ENCODE results near the gene STAT1. TPM values are rescaled to one million over a fixed set of nuclear protein-coding genes. Genes with fewer than 3 reads are reported as not detected.

Gene STAT1
- total and polyA plus RNA-seq, 2 experiments from 2014 or later: 32.0 to 35.4 TPM

GRCh38 chr2:190941571-190941970 is 72.4 kb downstream of the STAT1 start:
- Histone ChIP-seq H3K4me3 (no peak overlapping the region), H3K4me1 (ENCODE audit: low read depth) (peaks cover 16% of the 10 kb centered on the region), H3K27ac (no peak overlapping the region), H3K27me3 (no peaks in the 10 kb centered on the region), H3K36me3 (no peaks in the 10 kb centered on the region), H3K9me3 (ENCODE audit: low read depth) (no peaks in the 10 kb centered on the region)
- TF ChIP-seq CTCF (IDR thresholded peaks at IDR 0.05; ENCODE audit: low read depth, low read length): no peak
- DNase-seq (ENCODE audit: low read depth in 1 of 2, low spot score in 1 of 2): no peak

- peak in 1 of 2 donors; percentile 52 for DNase-seq (ENCODE audit: low read depth in 1 of 2, low spot score in 1 of 2)
- Histone ChIP-seq H3K36me3 (no peaks in the 10 kb centered on the region), H3K27ac (no peak overlapping the region), H3K27me3 (no peaks in the 10 kb centered on the region), H3K9me3 (ENCODE audit: low read depth) (no peaks in the 10 kb centered on the region), H3K4me3 (no peak overlapping the region), H3K4me1 (ENCODE audit: low read depth) (peaks cover 12% of the 10 kb centered on the region)
- TF ChIP-seq CTCF (IDR thresholded peaks at IDR 0.05; ENCODE audit: low read depth, low read length): no peak
These were observed 73.5 kb downstream of the STAT1 start for GRCh38 chr2:190940454-190940853.

GRCh38 chr2:190938771-190939335 is 75.1 kb downstream of the STAT1 start:
- H3K4me3 ChIP-seq: no peak overlapping the region
- H3K27ac ChIP-seq: no peak overlapping the region

GRCh38 chr2:190935054-190935453 is 78.9 kb downstream of the STAT1 start:
- Histone ChIP-seq H3K27ac (no peak overlapping the region), H3K36me3 (peaks cover 5% of the 10 kb centered on the region), H3K4me1 (ENCODE audit: low read depth) (peaks cover 12% of the 10 kb centered on the region), H3K27me3 (no peaks in the 10 kb centered on the region), H3K9me3 (ENCODE audit: low read depth) (no peaks in the 10 kb centered on the region), H3K4me3 (no peak overlapping the region)
- DNase-seq (ENCODE audit: low read depth in 1 of 2, low spot score in 1 of 2): no peak
- TF ChIP-seq CTCF (IDR thresholded peaks at IDR 0.05; ENCODE audit: low read depth, low read length): no peak

More at GRCh38 chr2:190938771-190939335, 75.1 kb downstream of the STAT1 start:
- DNase-seq (ENCODE audit: low read depth in 1 of 2, low spot score in 1 of 2): no peak
- TF ChIP-seq CTCF (IDR thresholded peaks at IDR 0.05; ENCODE audit: low read depth, low read length): no peak
- no peaks in the 10 kb centered on the region for H3K9me3 ChIP-seq (ENCODE audit: low read depth)
- no peaks in the 10 kb centered on the region for H3K36me3 ChIP-seq
- peaks cover 12% of the 10 kb centered on the region for H3K4me1 ChIP-seq (ENCODE audit: low read depth)
- H3K27me3 ChIP-seq: no peaks in the 10 kb centered on the region

GRCh38 chr2:190933361-190933760 is 80.6 kb downstream of the STAT1 start:
- no peaks in the 10 kb centered on the region for H3K9me3 ChIP-seq (ENCODE audit: low read depth)
- no peak for TF ChIP-seq CTCF (IDR thresholded peaks at IDR 0.05; ENCODE audit: low read depth, low read length)
- no peak overlapping the region for H3K4me3 ChIP-seq
- H3K27ac ChIP-seq: no peak overlapping the region
- DNase-seq (ENCODE audit: low read depth in 1 of 2, low spot score in 1 of 2): no peak
- H3K36me3 ChIP-seq: peaks cover 5% of the 10 kb centered on the region
- H3K27me3 ChIP-seq: no peaks in the 10 kb centered on the region
- H3K4me1 ChIP-seq (ENCODE audit: low read depth): peaks cover 6% of the 10 kb centered on the region

Measured in cardiac muscle cell (in vitro differentiated cells and primary cell).